ENCODE measurements around the gene SMAD4.
"Not testable (repeated sequence)": the region's sequence is repeated elsewhere in the genome, so short reads cannot be mapped to it uniquely, and the experiment has no call there.

SMAD4 gene

GRCh38 chr18:51088410-51088809 lies 58.4 kb downstream of the SMAD4 start:
- in situ Hi-C loops (cut with HindIII; ENCODE audit: low sequenced_read_pairs): no loop called here
- no peak for TF ChIP-seq CTCF (IDR thresholded peaks at IDR 0.05; ENCODE audit: low read depth, low read length, missing control alignments)
- no peak for DNase-seq (ENCODE audit: low read depth)
- H3K4me3 ChIP-seq (ENCODE audit: low read depth, low read length): no peak overlapping the region

- TF ChIP-seq CTCF (IDR thresholded peaks at IDR 0.05; ENCODE audit: low read depth, low read length, missing control alignments): no peak
- in situ Hi-C loops (cut with HindIII; ENCODE audit: low sequenced_read_pairs): no loop called here
- no peak for DNase-seq (ENCODE audit: low read depth)
- no peak overlapping the region for H3K4me3 ChIP-seq (ENCODE audit: low read depth, low read length)
Measured at GRCh38 chr18:51089691-51090090, 59.7 kb downstream of the SMAD4 start.

- no peak for TF ChIP-seq CTCF (IDR thresholded peaks at IDR 0.05; ENCODE audit: low read depth, low read length, missing control alignments)
- no peak for DNase-seq (ENCODE audit: low read depth)
- in situ Hi-C loops (cut with HindIII; ENCODE audit: low sequenced_read_pairs): no loop called here
- H3K4me3 ChIP-seq (ENCODE audit: low read depth, low read length): no peak overlapping the region
Measured at GRCh38 chr18:51091270-51091669, 61.3 kb downstream of the SMAD4 start.

GRCh38 chr18:51092117-51092516 lies 62.1 kb downstream of the SMAD4 start:
- no peak for TF ChIP-seq CTCF (IDR thresholded peaks at IDR 0.05; ENCODE audit: low read depth, low read length, missing control alignments)

GRCh38 chr18:51092967-51093366 lies 63.0 kb downstream of the SMAD4 start:
- DNase-seq (ENCODE audit: low read depth); in situ Hi-C loops (cut with HindIII; ENCODE audit: low sequenced_read_pairs): not testable (repeated sequence)

More at GRCh38 chr18:51092117-51092516, 62.1 kb downstream of the SMAD4 start:
- H3K4me3 ChIP-seq (ENCODE audit: low read depth, low read length): no peak overlapping the region
- DNase-seq (ENCODE audit: low read depth): no peak
- in situ Hi-C loops (cut with HindIII; ENCODE audit: low sequenced_read_pairs): no loop called here

GRCh38 chr18:51097021-51097822 lies 67.2 kb downstream of the SMAD4 start:
- in situ Hi-C loops (cut with HindIII; ENCODE audit: low sequenced_read_pairs): no loop called here
- H3K4me3 ChIP-seq (ENCODE audit: low read depth, low read length): no peak overlapping the region
- no peak for DNase-seq (ENCODE audit: low read depth)
- TF ChIP-seq CTCF (IDR thresholded peaks at IDR 0.05; ENCODE audit: low read depth, low read length, missing control alignments): no peak

More at GRCh38 chr18:51092967-51093366, 63.0 kb downstream of the SMAD4 start:
- H3K4me3 ChIP-seq (ENCODE audit: low read depth, low read length): not testable (repeated sequence)

- no peak for DNase-seq (ENCODE audit: low read depth)
- in situ Hi-C loops (cut with HindIII; ENCODE audit: low sequenced_read_pairs): no loop called here
- no peak overlapping the region for H3K4me3 ChIP-seq (ENCODE audit: low read depth, low read length)
- TF ChIP-seq CTCF (IDR thresholded peaks at IDR 0.05; ENCODE audit: low read depth, low read length, missing control alignments): no peak
Measured at GRCh38 chr18:51098082-51098481, 68.1 kb downstream of the SMAD4 start.

Data from astrocyte of the cerebellum (primary cell).